ENCODE results near the gene DDIT4L.

- TF ChIP-seq CTCF (IDR thresholded peaks at IDR 0.05) (no peak), POLR2A (IDR thresholded peaks at IDR 0.05) (no peak)
Measured at GRCh38 chr4:100224721-100225120, 34.5 kb upstream of the DDIT4L start.
